HG02852 (cell line): Measurements from ENCODE around the gene VAMP8.
"Not testable (repeated sequence)": the region's sequence is repeated elsewhere in the genome, so short reads cannot be mapped to it uniquely, and the experiment has no call there.

ENCODE experiments used
- ATAC-seq: cut with Tn5 transposase; IDR thresholded peaks from one replicate; pipeline ENCODE4 v1.9.1; 2021; ENCODE audit warnings: mild to moderate bottlenecking, moderate library complexity; ENCODE audit not compliant: unreplicated experiment

VAMP8 gene

GRCh38 chr2:85577386-85578242 lies at the start of gene VAMP8:
VAMP8 (plus strand) TSS chr2:85577586; CDS start chr2:85577647, 61 bp downstream.
- peak; percentile 76 for ATAC-seq

GRCh38 chr2:85527787-85528186 lies 49.6 kb upstream of the VAMP8 start:
- no peak for ATAC-seq

GRCh38 chr2:85528355-85528754 lies 49.0 kb upstream of the VAMP8 start:
- no peak for ATAC-seq

GRCh38 chr2:85529809-85530208 lies 47.6 kb upstream of the VAMP8 start:
- no peak for ATAC-seq

- no peak for ATAC-seq
Measured at GRCh38 chr2:85531589-85531988, 45.8 kb upstream of the VAMP8 start.

GRCh38 chr2:85534099-85534498 lies 43.3 kb upstream of the VAMP8 start:
- ATAC-seq, result no peak

- ATAC-seq, result no peak
Measured at GRCh38 chr2:85534881-85535280, 42.5 kb upstream of the VAMP8 start.

GRCh38 chr2:85536479-85536878 lies 40.9 kb upstream of the VAMP8 start:
- ATAC-seq, result no peak

GRCh38 chr2:85537600-85538506 lies 39.5 kb upstream of the VAMP8 start:
- ATAC-seq, result no peak

- peak; percentile 72 for ATAC-seq
Measured at GRCh38 chr2:85538507-85539360, 38.7 kb upstream of the VAMP8 start, which contains the start of gene MAT2A. MAT2A (plus strand) TSS chr2:85539168; CDS start chr2:85539288, 120 bp downstream.

- peak; percentile 31 for ATAC-seq
Measured at GRCh38 chr2:85539361-85540132, 37.8 kb upstream of the VAMP8 start.

- ATAC-seq, result no peak
Measured at GRCh38 chr2:85540133-85540648, 37.2 kb upstream of the VAMP8 start.

- no peak for ATAC-seq
Measured at GRCh38 chr2:85541262-85541661, 36.1 kb upstream of the VAMP8 start.

- ATAC-seq, result no peak
Measured at GRCh38 chr2:85541753-85542457, 35.5 kb upstream of the VAMP8 start.

- no peak for ATAC-seq
Measured at GRCh38 chr2:85542777-85543176, 34.6 kb upstream of the VAMP8 start.

- ATAC-seq, result not testable (repeated sequence)
Measured at GRCh38 chr2:85544254-85544691, 33.1 kb upstream of the VAMP8 start.

GRCh38 chr2:85544915-85545779 lies 32.2 kb upstream of the VAMP8 start:
- not testable (repeated sequence) for ATAC-seq

- no peak for ATAC-seq
Measured at GRCh38 chr2:85545780-85546240, 31.6 kb upstream of the VAMP8 start.
